ENCODE data around the gene MMP25.

The MMP25 gene

GRCh38 chr16:3032624-3033023 is 13.7 kb upstream of the MMP25 start:
- TF ChIP-seq CTCF (conservative IDR thresholded peaks at IDR 0.05; ENCODE audit: low read depth, low read length): no peak
- no peak overlapping the region for H3K4me3 ChIP-seq (ENCODE audit: low read length)
- no peak for DNase-seq (ENCODE audit: low read depth)

GRCh38 chr16:3035289-3035971 is 10.9 kb upstream of the MMP25 start:
- no peak overlapping the region for H3K4me3 ChIP-seq (ENCODE audit: low read length)
- no peak for TF ChIP-seq CTCF (conservative IDR thresholded peaks at IDR 0.05; ENCODE audit: low read depth, low read length)

GRCh38 chr16:3035972-3036725 is 10.2 kb upstream of the MMP25 start:
- no peak for DNase-seq (ENCODE audit: low read depth)
- TF ChIP-seq CTCF (conservative IDR thresholded peaks at IDR 0.05; ENCODE audit: low read depth, low read length): no peak
- no peak overlapping the region for H3K4me3 ChIP-seq (ENCODE audit: low read length)

More at GRCh38 chr16:3035289-3035971, 10.9 kb upstream of the MMP25 start:
- DNase-seq (ENCODE audit: low read depth): no peak

GRCh38 chr16:3036726-3037315 is 9.5 kb upstream of the MMP25 start, which contains the start of gene BICDL2:
TSS of gene BICDL2 (minus strand) at chr16:3036944. CDS start at chr16:3035496, 1,448 bp downstream.
- DNase-seq (ENCODE audit: low read depth): no peak
- no peak within 1 kb of the TSS for H3K4me3 ChIP-seq (ENCODE audit: low read length)
- TF ChIP-seq CTCF (conservative IDR thresholded peaks at IDR 0.05; ENCODE audit: low read depth, low read length): no peak

GRCh38 chr16:3038256-3038655 is 8.1 kb upstream of the MMP25 start:
- no peak overlapping the region for H3K4me3 ChIP-seq (ENCODE audit: low read length)
- no peak for TF ChIP-seq CTCF (conservative IDR thresholded peaks at IDR 0.05; ENCODE audit: low read depth, low read length)
- DNase-seq (ENCODE audit: low read depth): no peak

GRCh38 chr16:3038896-3039295 is 7.5 kb upstream of the MMP25 start:
- DNase-seq (ENCODE audit: low read depth): no peak
- no peak overlapping the region for H3K4me3 ChIP-seq (ENCODE audit: low read length)
- no peak for TF ChIP-seq CTCF (conservative IDR thresholded peaks at IDR 0.05; ENCODE audit: low read depth, low read length)
